ENCODE measurements around the gene SPECC1. TPM values are rescaled to one million over a fixed set of nuclear protein-coding genes. Genes with fewer than 3 reads are reported as not detected.

SPECC1 gene
- total and polyA plus RNA-seq, 12 donors: 19.2 to 96.1 (median 40.3) TPM

GRCh38 chr17:19986941-19987861, 22.0 kb upstream of the SPECC1 start:
- no peaks in the 10 kb centered on the region for H3K9me3 ChIP-seq (replicated peaks in 1 of 3)
- no peak for TF ChIP-seq POLR2A (IDR thresholded peaks at IDR 0.05)
- TF ChIP-seq CTCF (IDR thresholded peaks at IDR 0.05): no peak
- H3K27me3 ChIP-seq: no peaks in the 10 kb centered on the region
- H3K4me3 ChIP-seq: no peak overlapping the region
- no peaks in the 10 kb centered on the region for H3K4me1 ChIP-seq (replicated peaks in 1 of 2)
- no peaks in the 10 kb centered on the region for H3K36me3 ChIP-seq (replicated peaks in 1 of 2)
- 75 to 83% (median 81%) methylated on average over 13 of the region's 13 CpGs for WGBS, 4 donors
- H3K27ac ChIP-seq: no peak overlapping the region
- DNase-seq: no peak
- intact Hi-C loops (cut with DNase I): no loop called here

GRCh38 chr17:19987897-19988296, 21.3 kb upstream of the SPECC1 start:
- Histone ChIP-seq H3K4me3 (no peak overlapping the region), H3K36me3 (replicated peaks in 1 of 2) (no peaks in the 10 kb centered on the region), H3K9me3 (replicated peaks in 1 of 3) (no peaks in the 10 kb centered on the region), H3K4me1 (replicated peaks in 1 of 2) (peaks cover 0 to under 1% of the 10 kb centered on the region in 2 donors), H3K27me3 (no peaks in the 10 kb centered on the region), H3K27ac (no peak overlapping the region)
- 67 to 86% (median 75%) methylated on average over 1 of the region's 1 CpG for WGBS, 4 donors
- no peak for DNase-seq
- TF ChIP-seq CTCF (IDR thresholded peaks at IDR 0.05): no peak
- no peak for TF ChIP-seq POLR2A (IDR thresholded peaks at IDR 0.05)
- intact Hi-C loops (cut with DNase I): no loop called here

GRCh38 chr17:19991252-19991885, 17.8 kb upstream of the SPECC1 start:
- H3K4me3 ChIP-seq: no peak overlapping the region
- H3K9me3 ChIP-seq (replicated peaks in 1 of 3): no peaks in the 10 kb centered on the region
- H3K27ac ChIP-seq: no peak overlapping the region
- intact Hi-C loops (cut with DNase I): loop anchor here in 1 of 2 donors (5.0 to 10.0 kb wide), 2 partner anchors 131 to 323 kb away; no protein-coding TSS in a partner anchor
- WGBS, 4 donors: 29 to 41% (median 39%) methylated on average over 4 of the region's 4 CpGs
- TF ChIP-seq CTCF (IDR thresholded peaks at IDR 0.05): no peak
- TF ChIP-seq POLR2A (IDR thresholded peaks at IDR 0.05): no peak
- H3K36me3 ChIP-seq (replicated peaks in 1 of 2): no peaks in the 10 kb centered on the region
- peaks cover 3% of the 10 kb centered on the region for H3K27me3 ChIP-seq
- peak in 3 of 7 donors; percentile 44 to 55 (median 54) for DNase-seq
- H3K4me1 ChIP-seq (replicated peaks in 1 of 2): peaks cover 0 to 4% of the 10 kb centered on the region in 2 donors

All from adrenal gland (tissue), 12 donors.